Subcutaneous adipose tissue (tissue), 4 donors: ENCODE measurements around the gene AMZ1. TPM values are rescaled to one million over a fixed set of nuclear protein-coding genes. Genes with fewer than 3 reads are reported as not detected.

Experiments used
- CTCF ChIP-seq: fragments of 450-650 bp; IDR thresholded peaks from one replicate; pipeline ENCODE4 v1.5.1; 2016; ENCODE audit warnings: low read depth, mild to moderate bottlenecking, control low read depth, antibody characterized with exemption, moderate library complexity
- total RNA-seq, 4 donors: library from RNA; depleted of rRNA; stranded (reverse); fragments of >200 nt; gene quantifications; one replicate each; pipeline ENCODE4 v1.1.0, GENCODE V29; 2016

AMZ1 gene
- total RNA-seq, 4 donors from 2014 or later, result 0.19 to 0.68 (median 0.22) TPM; not detected in 1

- TF ChIP-seq CTCF, result no peak
Observed at GRCh38 chr7:2720024-2720423, 32.0 kb downstream of the AMZ1 start.

- no peak for TF ChIP-seq CTCF
Observed at GRCh38 chr7:2721842-2722241, 33.8 kb downstream of the AMZ1 start.

- TF ChIP-seq CTCF, result no peak
Observed at GRCh38 chr7:2722591-2722990, 34.6 kb downstream of the AMZ1 start.

GRCh38 chr7:2723138-2723850 lies 35.3 kb downstream of the AMZ1 start:
- no peak for TF ChIP-seq CTCF

- no peak for TF ChIP-seq CTCF
Observed at GRCh38 chr7:2724453-2725177, 36.6 kb downstream of the AMZ1 start.

GRCh38 chr7:2725178-2726105 lies 37.4 kb downstream of the AMZ1 start:
- no peak for TF ChIP-seq CTCF
